ENCODE results near the gene ARHGAP10. TPM values are rescaled to one million over a fixed set of nuclear protein-coding genes. Genes with fewer than 3 reads are reported as not detected.

Gene ARHGAP10
- total and polyA plus RNA-seq, 10 of the 15 experiments (the other 5 are each of a cell fraction or from before 2014, with no cell fraction given) = 1.3 to 25.8 (median 17.2) TPM

DNA sequence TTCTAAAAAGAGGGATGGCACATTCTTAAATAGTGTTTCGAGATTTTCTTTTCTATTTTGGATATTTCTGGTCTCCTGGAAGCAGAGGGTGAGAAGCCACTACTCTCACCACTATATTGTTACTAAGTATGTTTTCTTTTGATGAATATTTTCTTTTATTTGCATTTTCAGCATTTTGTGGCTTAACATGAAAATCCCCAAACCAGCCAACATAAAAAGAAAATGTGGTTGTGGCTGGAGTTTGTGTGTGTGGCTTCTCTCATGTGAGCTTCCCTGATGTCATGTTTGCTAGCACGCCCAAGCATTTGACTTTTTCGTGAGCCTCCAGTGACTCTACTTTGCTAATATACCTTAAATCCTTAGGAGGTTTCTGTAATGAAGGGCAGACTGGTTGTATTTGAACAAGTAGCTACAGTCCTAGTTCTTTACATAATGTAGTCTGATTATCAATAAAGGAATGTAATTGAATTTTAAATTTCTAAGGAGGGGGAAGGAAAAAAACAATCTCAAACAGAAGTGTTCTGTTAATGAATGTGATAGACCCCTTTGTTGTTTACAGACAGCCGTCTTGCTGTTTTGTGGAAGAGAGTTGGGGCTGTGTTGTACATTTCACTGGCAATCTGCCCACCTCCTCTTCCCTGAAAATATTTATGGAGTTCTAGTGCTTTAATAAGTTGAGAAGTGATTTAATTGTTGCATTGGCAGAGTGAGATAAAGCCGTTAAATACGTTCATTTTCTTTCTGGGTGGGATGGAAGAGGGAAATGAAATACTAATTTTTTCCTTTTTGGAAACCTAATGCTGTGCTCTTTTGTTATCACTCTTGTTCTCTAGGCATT, 114.6 kb downstream of the ARHGAP10 start:
- in situ Hi-C loops (cut with MboI) = no loop called here
- CTCF ChIA-PET = interaction anchor here (0.7 to 14.5 kb wide), 11 partner anchors 9 to 138 kb away, joined by 3 to 197 read pairs (median 4); partner anchors contain the start of gene ARHGAP10
- Histone ChIP-seq H2AFZ (ENCODE audit: control insufficient read depth, low read depth, low read length) (no peak overlapping the region), H3K9me3 (replicated peaks; ENCODE audit: control insufficient read depth, insufficient read depth, low read length) (peaks cover 6% of the 10 kb centered on the region; the same call in 1 of the 3 replicates), H3K27ac (ENCODE audit: control insufficient read depth, insufficient read depth) (peak overlapping the region; percentile 47), H3K79me2 (ENCODE audit: control insufficient read depth, insufficient read depth, low read length) (peaks cover 16% of the 10 kb centered on the region), H3K9ac (ENCODE audit: control insufficient read depth, insufficient read depth, low read length) (no peak overlapping the region; the same call in 1 of the 2 replicates), H3K4me1 (ENCODE audit: control insufficient read depth, insufficient read depth, low read length) (peaks cover 18% of the 10 kb centered on the region), H4K20me1 (ENCODE audit: control insufficient read depth, insufficient read depth) (no peaks in the 10 kb centered on the region), H3K4me3 (no peak overlapping the region), H3K4me2 (ENCODE audit: control insufficient read depth, insufficient read depth) (peak overlapping the region; percentile 72), H3K27me3 (replicated peaks in 1 of 2; ENCODE audit: control insufficient read depth in 2 of 2, insufficient read depth in 2 of 2, low read length in 1 of 2) (no peaks in the 10 kb centered on the region), H3K36me3 (ENCODE audit: control insufficient read depth in 2 of 2, insufficient read depth in 2 of 2, low read length in 1 of 2) (peaks cover 3 to 6% of the 10 kb centered on the region in 2 experiments; a peak in 3 of 4 replicates)
- intact Hi-C loops (cut with micrococcal nuclease; ENCODE audit: unreplicated experiment) = loop anchor here (2.0 to 5.0 kb wide), 2 partner anchors 46 to 114 kb away; partner anchors contain the start of gene ARHGAP10
- ATAC-seq (peak; percentile 92), FAIRE-seq (peak; percentile 81), DNase-seq (ENCODE audit: low read depth, low spot score) (peak; percentile 77)
- POLR2A ChIA-PET = interaction anchor here (0.5 to 2.4 kb wide), 7 partner anchors 8 to 237 kb away, joined by 3 to 10 read pairs (median 4); partner anchors contain the start of genes ARHGAP10 and PRMT9
- no TSS peak for BruUV-seq (replicated peaks)
- SMC1A ChIA-PET (ENCODE audit: uncharacterized antibody, unreplicated experiment) = interaction anchor here (0.6 to 8.0 kb wide), 21 partner anchors 10 to 163 kb away, joined by 3 to 87 read pairs (median 6); partner anchors contain the start of gene PRMT9
- 47% methylated on average over 6 of the region's 6 CpGs for WGBS (ENCODE audit: insufficient coverage, insufficient replicate concordance, low lambda C conversion rate, missing lambda C conversion rate)
- RAD21 ChIA-PET (ENCODE audit: unreplicated experiment) = interaction anchor here (0.7 to 13.3 kb wide), 17 partner anchors 9 to 328 kb away, joined by 3 to 100 read pairs (median 7); partner anchors contain the start of genes ARHGAP10 and TMEM184C
- TF ChIP-seq ZNF207 (IDR thresholded peaks at IDR 0.05; ENCODE audit: borderline replicate concordance) = no peak
- TF ChIP-seq GATAD2B (conservative IDR thresholded peaks at IDR 0.05; ENCODE audit: low read depth) = no peak
- TF ChIP-seq BMI1 (IDR thresholded peaks at IDR 0.05; ENCODE audit: borderline replicate concordance) = 0 out of 2 replicates have a peak, but pooled peaks have one; percentile 23
- peak; percentile 43; the same call in 1 of the 2 replicates for TF ChIP-seq EED (IDR thresholded peaks at IDR 0.05; ENCODE audit: low read depth)
- TF ChIP-seq KDM1A (IDR thresholded peaks at IDR 0.05; ENCODE audit: borderline replicate concordance) = no peak
- peak; percentile 77 for TF ChIP-seq CREB1 (IDR thresholded peaks at IDR 0.05; ENCODE audit: low read depth)
- TF ChIP-seq EP300 (IDR thresholded peaks at IDR 0.05; ENCODE audit: borderline replicate concordance in 1 of 2, control insufficient read depth in 1 of 2, low read depth in 2 of 2, low read length in 2 of 2) = peak; percentile 88 to 96
- TF ChIP-seq, protein P1, sequence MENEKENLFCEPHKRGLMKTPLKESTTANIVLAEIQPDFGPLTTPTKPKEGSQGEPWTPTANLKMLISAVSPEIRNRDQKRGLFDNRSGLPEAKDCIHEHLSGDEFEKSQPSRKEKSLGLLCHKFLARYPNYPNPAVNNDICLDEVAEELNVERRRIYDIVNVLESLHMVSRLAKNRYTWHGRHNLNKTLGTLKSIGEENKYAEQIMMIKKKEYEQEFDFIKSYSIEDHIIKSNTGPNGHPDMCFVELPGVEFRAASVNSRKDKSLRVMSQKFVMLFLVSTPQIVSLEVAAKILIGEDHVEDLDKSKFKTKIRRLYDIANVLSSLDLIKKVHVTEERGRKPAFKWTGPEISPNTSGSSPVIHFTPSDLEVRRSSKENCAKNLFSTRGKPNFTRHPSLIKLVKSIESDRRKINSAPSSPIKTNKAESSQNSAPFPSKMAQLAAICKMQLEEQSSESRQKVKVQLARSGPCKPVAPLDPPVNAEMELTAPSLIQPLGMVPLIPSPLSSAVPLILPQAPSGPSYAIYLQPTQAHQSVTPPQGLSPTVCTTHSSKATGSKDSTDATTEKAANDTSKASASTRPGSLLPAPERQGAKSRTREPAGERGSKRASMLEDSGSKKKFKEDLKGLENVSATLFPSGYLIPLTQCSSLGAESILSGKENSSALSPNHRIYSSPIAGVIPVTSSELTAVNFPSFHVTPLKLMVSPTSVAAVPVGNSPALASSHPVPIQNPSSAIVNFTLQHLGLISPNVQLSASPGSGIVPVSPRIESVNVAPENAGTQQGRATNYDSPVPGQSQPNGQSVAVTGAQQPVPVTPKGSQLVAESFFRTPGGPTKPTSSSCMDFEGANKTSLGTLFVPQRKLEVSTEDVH (IDR thresholded peaks at IDR 0.05; ENCODE audit: low read depth, partially characterized antibody) = no peak
- no peak for TF ChIP-seq SMAD5 (IDR thresholded peaks at IDR 0.05; ENCODE audit: low read depth)
- no peak for TF ChIP-seq HCFC1 (IDR thresholded peaks at IDR 0.05; ENCODE audit: low read length)
- TF ChIP-seq TBL1XR1 (IDR thresholded peaks at IDR 0.05; ENCODE audit: low read depth, low read length) = peak; percentile 81
- TF ChIP-seq WRNIP1 (IDR thresholded peaks at IDR 0.05; ENCODE audit: borderline replicate concordance, low read depth, low read length) = no peak
- TF ChIP-seq, protein P2, sequence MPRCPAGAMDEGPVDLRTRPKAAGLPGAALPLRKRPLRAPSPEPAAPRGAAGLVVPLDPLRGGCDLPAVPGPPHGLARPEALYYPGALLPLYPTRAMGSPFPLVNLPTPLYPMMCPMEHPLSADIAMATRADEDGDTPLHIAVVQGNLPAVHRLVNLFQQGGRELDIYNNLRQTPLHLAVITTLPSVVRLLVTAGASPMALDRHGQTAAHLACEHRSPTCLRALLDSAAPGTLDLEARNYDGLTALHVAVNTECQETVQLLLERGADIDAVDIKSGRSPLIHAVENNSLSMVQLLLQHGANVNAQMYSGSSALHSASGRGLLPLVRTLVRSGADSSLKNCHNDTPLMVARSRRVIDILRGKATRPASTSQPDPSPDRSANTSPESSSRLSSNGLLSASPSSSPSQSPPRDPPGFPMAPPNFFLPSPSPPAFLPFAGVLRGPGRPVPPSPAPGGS (IDR thresholded peaks at IDR 0.05; ENCODE audit: borderline replicate concordance, insufficient read depth, low read depth, low read length, poor library complexity, severe bottlenecking) = peak; percentile 50
- peak; percentile 52 for TF ChIP-seq NR2F1 (conservative IDR thresholded peaks at IDR 0.05)
- TF ChIP-seq ATF7 (IDR thresholded peaks at IDR 0.05; ENCODE audit: low read depth) = peak; percentile 94
- peak; percentile 75; the same call in 1 of the 2 replicates for TF ChIP-seq PAX5 (IDR thresholded peaks at IDR 0.05; ENCODE audit: borderline replicate concordance, low read depth, low read length)

All from GM12878 (cell line).